IgD-negative memory B cell (primary cell): ENCODE results near the gene PCIF1. TPM values are rescaled to one million over a fixed set of nuclear protein-coding genes. Genes with fewer than 3 reads are reported as not detected.
"Not testable (repeated sequence)": the region's sequence is repeated elsewhere in the genome, so short reads cannot be mapped to it uniquely, and the experiment has no call there.

Experiments used
- H3K27ac Mint-ChIP-seq, 3 donors: one replicate each; pipeline ENCODE4 v1.8.0; 2020 to 2022; ENCODE audit warnings: mild to moderate bottlenecking in 3 of 3, mixed read lengths in 3 of 3, moderate library complexity in 1 of 3
- H3K27me3 Mint-ChIP-seq: one replicate; pipeline ENCODE4 v1.8.0; 2021; ENCODE audit warnings: mixed read lengths
- H3K36me3 Mint-ChIP-seq: one replicate; pipeline ENCODE4 v1.8.0; 2020; ENCODE audit warnings: mild to moderate bottlenecking, mixed read lengths
- H3K4me1 Mint-ChIP-seq, 3 donors: one replicate each; pipeline ENCODE4 v1.8.0; 2020 to 2022; ENCODE audit warnings: mixed read lengths in 3 of 3, mild to moderate bottlenecking in 1 of 3
- H3K4me3 Mint-ChIP-seq, 4 donors: one replicate each; pipeline ENCODE4 v1.8.0; 2020 to 2022; ENCODE audit warnings: mild to moderate bottlenecking in 4 of 4, mixed read lengths in 4 of 4, moderate library complexity in 3 of 4
- H3K9me3 Mint-ChIP-seq, 3 donors: one replicate each; pipeline ENCODE4 v1.8.0; 2020 to 2021; ENCODE audit warnings: mixed read lengths in 3 of 3, mild to moderate bottlenecking in 1 of 3
- polyA plus RNA-seq: library from polyadenylated mRNA; unstranded; fragments of 300-500 nt; fragmentation: Illumina TruSeq; gene quantifications from one replicate; pipeline ENCODE4 v1.2.3, GENCODE V29; 2021

Gene PCIF1
- polyA plus RNA-seq, 1 donor from 2014 or later: 98.9 TPM

DNA sequence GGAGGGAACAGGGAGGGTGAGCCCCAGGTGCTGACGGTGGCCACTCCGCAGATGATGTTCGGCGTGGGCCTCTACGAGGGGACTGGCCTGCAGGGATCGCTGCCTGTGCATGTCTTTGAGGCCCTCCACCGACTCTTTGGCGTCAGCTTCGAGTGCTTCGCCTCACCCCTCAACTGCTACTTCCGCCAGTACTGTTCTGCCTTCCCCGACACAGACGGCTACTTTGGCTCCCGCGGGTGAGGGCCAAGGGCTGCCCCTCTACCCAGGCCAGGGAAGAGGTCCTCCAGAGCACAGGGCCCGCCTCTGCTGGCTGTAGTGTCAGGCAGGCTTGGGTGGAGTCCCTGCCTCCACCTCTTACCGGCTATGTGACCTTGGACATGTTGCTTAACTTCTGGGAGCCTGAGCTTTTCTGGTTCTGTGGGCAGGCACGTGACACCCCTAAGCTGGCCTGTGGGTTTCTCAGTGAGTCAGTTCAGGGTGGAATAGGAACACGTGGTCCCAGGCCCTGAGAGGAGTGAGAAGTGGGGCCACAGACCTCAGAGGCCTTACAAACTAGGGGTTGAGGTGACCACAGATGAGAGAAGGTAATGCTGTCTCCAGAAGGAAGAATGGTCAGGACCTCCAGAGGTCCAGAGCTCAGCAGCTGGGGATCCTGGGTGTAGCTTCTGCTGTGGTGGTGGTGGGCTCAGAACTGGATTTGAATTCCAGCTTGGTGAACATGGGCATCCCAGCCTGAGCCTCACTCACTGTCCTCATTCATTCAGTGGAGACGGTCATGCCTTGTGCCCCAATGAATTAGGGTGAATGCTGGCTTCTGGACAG is 11.9 kb downstream of the PCIF1 start:
- peak overlapping the region in 2 of 4 donors; percentile 28 to 72 for H3K4me3 Mint-ChIP-seq
- no peaks in the 10 kb centered on the region for H3K9me3 Mint-ChIP-seq
- no peaks in the 10 kb centered on the region for H3K36me3 Mint-ChIP-seq
- peaks cover 0 to 3% (median 2%) of the 10 kb centered on the region in 3 donors for H3K4me1 Mint-ChIP-seq
- peak overlapping the region in 2 of 3 donors; percentile 73 to 82 for H3K27ac Mint-ChIP-seq
- no peaks in the 10 kb centered on the region for H3K27me3 Mint-ChIP-seq

DNA sequence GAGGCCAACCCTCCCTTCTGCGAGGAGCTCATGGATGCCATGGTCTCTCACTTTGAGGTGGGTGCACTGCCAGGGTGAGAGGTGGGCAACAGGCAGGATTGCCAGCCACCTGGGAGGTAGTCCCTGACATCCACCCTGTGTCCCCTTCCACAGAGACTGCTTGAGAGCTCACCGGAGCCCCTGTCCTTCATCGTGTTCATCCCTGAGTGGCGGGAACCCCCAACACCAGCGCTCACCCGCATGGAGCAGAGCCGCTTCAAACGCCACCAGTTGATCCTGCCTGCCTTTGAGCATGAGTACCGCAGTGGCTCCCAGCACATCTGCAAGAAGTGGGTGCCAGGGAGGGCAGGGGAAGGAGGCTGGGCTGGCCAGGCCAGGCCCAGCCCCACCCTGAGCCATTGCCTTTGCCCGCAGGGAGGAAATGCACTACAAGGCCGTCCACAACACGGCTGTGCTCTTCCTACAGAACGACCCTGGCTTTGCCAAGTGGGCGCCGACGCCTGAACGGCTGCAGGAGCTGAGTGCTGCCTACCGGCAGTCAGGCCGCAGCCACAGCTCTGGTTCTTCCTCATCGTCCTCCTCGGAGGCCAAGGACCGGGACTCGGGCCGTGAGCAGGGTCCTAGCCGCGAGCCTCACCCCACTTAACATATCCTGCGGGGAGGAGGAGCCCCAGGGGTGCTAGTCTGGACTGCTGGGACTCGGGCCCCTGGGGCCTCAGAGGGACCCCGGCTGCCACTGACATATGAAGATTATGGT is 12.8 kb downstream of the PCIF1 start:
- Mint-ChIP-seq H3K36me3 (no peaks in the 10 kb centered on the region), H3K4me1 (peaks cover 0 to 3% (median 3%) of the 10 kb centered on the region in 3 donors)

DNA sequence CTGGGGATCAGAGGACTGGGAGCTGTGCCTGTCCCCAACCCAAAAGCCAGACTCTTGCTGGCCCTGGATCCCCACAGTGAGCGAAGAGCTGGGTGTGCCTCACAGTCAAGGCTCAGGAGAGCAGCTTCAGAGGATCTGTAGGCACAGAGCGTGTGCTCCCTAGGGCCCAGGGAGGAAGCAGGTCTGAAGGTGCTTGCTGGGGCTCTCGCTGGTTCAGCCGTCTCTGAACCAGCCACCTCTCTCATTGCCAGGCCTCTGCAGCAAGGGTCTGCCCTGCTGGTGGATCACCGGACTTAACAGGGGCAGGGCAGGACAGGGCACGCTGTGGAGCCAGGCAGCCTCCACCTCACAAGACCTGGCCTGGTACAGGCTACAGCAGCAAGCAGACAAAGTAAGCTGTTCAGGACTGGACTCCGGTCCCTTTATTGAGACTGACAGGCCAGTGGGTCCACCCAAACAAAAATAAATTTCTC is 13.8 kb downstream of the PCIF1 start:
- Mint-ChIP-seq H3K36me3 (no peaks in the 10 kb centered on the region), H3K9me3 (no peaks in the 10 kb centered on the region), H3K27me3 (no peaks in the 10 kb centered on the region), H3K27ac (peak overlapping the region in 2 of 3 donors; percentile 82 to 86), H3K4me1 (peaks cover 0 to 3% (median 3%) of the 10 kb centered on the region in 3 donors), H3K4me3 (peak overlapping the region in 1 of 4 donors; percentile 72)

More for the DNA sequence above, 12.8 kb downstream of the PCIF1 start:
- Mint-ChIP-seq H3K9me3 (no peaks in the 10 kb centered on the region), H3K4me3 (peak overlapping the region in 1 of 4 donors; percentile 12), H3K27ac (peak overlapping the region in 2 of 3 donors; percentile 82 to 86), H3K27me3 (no peaks in the 10 kb centered on the region)

DNA sequence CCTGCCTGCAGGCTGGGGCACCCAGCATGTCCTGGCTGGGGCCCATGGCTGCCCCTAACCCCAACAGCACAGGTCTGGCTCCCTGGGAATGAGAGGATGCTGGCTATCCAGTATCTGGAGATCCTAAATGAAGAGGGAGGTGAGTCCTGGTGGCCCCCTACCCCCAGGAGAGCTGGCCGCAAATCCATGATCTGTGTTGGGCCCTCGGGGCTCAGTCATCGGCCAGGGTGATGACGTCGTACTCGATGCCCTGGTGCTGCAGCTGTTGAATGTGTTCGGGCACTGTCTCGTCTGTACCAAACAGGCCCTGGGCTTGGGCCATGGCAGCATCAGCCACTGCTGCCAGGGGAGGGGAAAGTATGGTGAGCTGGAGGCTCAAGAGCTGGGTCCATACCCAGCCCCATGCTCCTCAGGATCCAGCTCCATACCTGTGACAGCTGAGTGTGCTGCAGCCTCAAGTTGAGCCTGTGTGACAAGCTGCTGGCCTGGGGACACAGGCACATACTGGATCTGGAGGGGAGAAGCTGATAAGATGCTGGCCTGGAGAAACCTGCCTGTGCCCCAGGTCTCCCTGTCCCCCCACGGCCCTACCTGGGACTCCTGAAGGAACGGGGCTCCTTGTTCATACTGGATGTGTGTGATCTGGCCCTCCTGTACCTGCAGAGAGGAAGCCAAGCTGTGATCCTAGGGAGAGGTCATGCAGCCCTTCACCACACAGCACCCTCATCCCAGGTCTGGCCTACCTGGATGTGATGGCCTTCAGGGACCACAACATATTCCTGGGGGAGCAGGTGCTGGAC is 14.5 kb downstream of the PCIF1 start:
- no peaks in the 10 kb centered on the region for H3K36me3 Mint-ChIP-seq
- peaks cover 0 to 3% (median 3%) of the 10 kb centered on the region in 3 donors for H3K4me1 Mint-ChIP-seq
- H3K9me3 Mint-ChIP-seq: no peaks in the 10 kb centered on the region
- H3K4me3 Mint-ChIP-seq: no peak overlapping the region
- H3K27me3 Mint-ChIP-seq: no peaks in the 10 kb centered on the region
- H3K27ac Mint-ChIP-seq: peak overlapping the region in 2 of 3 donors; percentile 76 to 82

DNA sequence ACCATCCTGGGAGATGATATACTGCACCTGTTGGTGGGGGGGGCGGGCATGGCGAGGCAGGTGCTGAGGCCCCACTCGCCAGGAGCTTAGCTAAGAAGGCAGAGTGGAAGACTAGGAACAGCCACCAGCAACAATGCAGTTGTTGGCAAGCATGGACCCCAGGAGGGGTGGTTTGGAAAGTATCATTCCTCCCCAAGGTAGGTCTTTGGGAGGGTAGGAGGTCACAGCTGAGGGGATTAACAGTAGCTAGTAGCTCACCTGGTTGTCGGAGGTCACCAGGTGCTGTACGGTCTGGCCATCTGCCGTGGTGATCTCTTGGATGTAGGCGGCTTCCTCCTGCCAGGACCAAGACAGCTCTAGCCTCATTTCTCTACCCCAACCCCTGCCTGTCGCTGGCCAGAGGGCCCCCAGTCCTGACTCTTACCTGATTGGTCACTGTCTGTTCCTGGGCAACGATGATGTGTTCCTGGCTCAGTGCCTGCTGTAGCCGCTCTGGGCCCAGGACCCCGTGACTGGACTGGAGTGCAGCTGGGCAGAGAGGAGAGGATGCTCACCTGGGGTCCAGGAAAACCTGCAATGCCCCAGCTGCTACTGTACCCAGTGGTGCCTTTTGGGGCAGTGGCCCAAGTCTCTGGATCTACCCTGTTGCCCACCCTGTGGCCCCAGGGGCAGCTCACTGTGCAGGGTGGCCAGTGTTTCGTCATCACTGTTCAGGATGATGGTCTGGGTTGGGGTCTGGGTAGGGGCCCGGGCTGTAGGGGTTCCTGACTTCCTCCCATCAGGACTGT is 15.3 kb downstream of the PCIF1 start:
- Mint-ChIP-seq H3K36me3 (no peaks in the 10 kb centered on the region), H3K27ac (peak overlapping the region in 2 of 3 donors; percentile 76 to 82), H3K27me3 (no peaks in the 10 kb centered on the region), H3K9me3 (no peaks in the 10 kb centered on the region), H3K4me3 (peak overlapping the region in 1 of 4 donors; percentile 74), H3K4me1 (peaks cover 0 to 3% (median 3%) of the 10 kb centered on the region in 3 donors)

DNA sequence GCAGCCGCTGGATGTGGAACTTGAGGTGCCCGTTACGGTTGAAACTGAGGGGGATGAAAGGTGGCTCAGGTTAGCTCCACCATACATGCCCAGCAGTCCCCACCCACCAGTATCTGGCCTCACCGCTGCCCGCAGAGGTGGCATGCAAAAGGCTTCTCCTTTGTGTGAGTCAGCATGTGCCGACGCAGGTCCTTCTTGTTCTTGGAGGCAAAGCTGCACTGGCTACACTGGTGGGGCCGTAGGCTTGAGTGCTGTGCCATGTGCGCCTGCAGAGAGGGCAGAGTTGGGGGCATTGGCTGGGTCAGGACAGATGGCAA is 15.8 kb downstream of the PCIF1 start:
- no peaks in the 10 kb centered on the region for H3K9me3 Mint-ChIP-seq
- peak overlapping the region in 1 of 3 donors; percentile 57 for H3K27ac Mint-ChIP-seq
- H3K27me3 Mint-ChIP-seq: no peaks in the 10 kb centered on the region
- H3K4me1 Mint-ChIP-seq: peaks cover 0 to 3% (median 3%) of the 10 kb centered on the region in 3 donors
- no peaks in the 10 kb centered on the region for H3K36me3 Mint-ChIP-seq
- no peak overlapping the region for H3K4me3 Mint-ChIP-seq

DNA sequence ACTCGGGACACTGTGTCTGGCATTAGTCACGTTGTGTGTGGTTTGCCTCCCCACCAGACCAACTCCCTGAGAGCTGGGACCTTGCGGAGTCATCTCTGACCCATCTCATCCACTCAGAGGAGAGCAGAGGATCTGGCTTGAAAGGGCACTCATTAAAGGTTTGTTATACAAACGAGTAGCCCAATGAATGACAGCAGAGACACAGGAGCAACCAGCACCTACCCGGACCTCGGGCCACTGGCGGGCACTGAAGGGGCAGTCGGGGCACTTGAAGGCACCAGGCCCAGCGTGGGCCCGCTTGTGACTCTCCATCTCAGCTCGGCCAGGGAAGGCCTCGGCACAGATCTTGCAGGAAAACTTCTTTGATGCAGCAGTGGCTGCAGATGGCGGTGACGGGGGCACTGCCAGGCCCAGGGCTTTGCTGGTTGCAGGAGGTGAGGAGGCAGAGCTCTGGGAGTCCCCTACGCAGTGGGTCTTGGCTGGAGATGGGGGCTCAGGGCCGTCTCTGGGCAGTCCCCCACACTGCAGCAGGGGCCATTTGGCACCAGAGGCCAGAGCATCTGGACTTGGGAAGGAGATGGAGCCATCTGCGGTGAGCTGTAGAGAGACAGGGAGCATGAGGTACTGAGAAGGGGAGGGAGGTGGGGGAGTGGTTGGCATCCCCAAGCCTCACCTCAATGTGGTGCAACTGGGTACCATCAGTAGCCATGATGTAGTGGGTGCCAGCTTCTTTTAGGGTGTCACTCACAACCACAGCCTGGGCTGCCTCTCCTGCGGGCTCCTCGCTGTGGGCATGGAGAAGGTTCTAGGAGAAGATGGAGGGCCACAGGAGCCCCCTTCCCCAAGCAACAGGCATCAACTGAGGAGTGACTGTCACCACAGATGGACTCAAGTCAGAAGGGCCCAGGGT is 17.7 kb downstream of the PCIF1 start:
- H3K4me3 Mint-ChIP-seq: no peak overlapping the region
- no peaks in the 10 kb centered on the region for H3K36me3 Mint-ChIP-seq
- peaks cover 0 to 3% (median 2%) of the 10 kb centered on the region in 3 donors for H3K4me1 Mint-ChIP-seq
- H3K9me3 Mint-ChIP-seq: no peaks in the 10 kb centered on the region
- H3K27ac Mint-ChIP-seq: peak overlapping the region; percentile 63 to 84 (median 70)
- H3K27me3 Mint-ChIP-seq: no peaks in the 10 kb centered on the region

DNA sequence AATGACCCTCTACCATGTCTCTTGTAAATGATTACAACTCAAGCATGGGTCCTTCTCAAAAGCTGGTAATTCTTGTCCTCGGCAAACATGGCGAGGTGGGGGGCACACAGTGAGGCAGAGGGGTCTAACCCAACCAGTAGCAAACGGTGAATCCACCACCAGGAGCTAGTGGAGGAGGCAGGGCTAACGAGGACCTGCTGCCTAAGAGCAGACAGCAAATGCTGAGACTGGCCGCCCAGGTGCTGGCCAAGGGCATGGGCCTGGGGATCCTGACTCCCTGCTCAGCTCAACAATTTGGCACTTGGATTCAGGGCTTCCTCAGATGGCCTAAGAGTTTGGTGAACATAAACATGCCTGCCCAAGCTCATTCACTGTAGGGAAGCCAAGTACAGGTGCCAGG is 18.4 kb downstream of the PCIF1 start:
- H3K36me3 Mint-ChIP-seq: no peaks in the 10 kb centered on the region
- H3K9me3 Mint-ChIP-seq: no peaks in the 10 kb centered on the region
- no peaks in the 10 kb centered on the region for H3K27me3 Mint-ChIP-seq
- H3K4me3 Mint-ChIP-seq: no peak overlapping the region
- peaks cover 0 to 3% (median 0%) of the 10 kb centered on the region in 3 donors for H3K4me1 Mint-ChIP-seq
- no peak overlapping the region for H3K27ac Mint-ChIP-seq

DNA sequence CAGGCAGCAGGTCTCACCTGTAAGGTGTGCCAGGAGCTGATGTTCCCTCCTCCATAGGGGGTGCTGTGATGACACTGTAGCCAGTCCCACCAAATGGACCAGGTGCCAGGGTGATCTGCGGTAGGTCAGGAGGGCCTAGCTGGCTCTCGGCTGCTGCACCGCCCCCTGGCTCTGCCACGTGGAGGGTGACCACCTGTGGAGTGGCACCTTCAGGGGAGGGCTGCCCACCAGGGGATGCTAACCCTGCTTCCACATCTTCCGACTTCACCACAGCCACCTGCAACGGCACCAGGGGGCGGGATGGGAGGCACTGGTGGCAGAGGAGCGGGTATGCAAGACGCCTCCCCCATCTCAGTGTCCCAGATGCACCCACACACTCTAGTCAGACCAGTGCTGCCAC is 19.2 kb downstream of the PCIF1 start:
- Mint-ChIP-seq H3K36me3 (no peaks in the 10 kb centered on the region), H3K27me3 (no peaks in the 10 kb centered on the region), H3K4me1 (peaks cover 0 to 3% (median 0%) of the 10 kb centered on the region in 3 donors), H3K4me3 (no peak overlapping the region), H3K27ac (no peak overlapping the region), H3K9me3 (no peaks in the 10 kb centered on the region)

DNA sequence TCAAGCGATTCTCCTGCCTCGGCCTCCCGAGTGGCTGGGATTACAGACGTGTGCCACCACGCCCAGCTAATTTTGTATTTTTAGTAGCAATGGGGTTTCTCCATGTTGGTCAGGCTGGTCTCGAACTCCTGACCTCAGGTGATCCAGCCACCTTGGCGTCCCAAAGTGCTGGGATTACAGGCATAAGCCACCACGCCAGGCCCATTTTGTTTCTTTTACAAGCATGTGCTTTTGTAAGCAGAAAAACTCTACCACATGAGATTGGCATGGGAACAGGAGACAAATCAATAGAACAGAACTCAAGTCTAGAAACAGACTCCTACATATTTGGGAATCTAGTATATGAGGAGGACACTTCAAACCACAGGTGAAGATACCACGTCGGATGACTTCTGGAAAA is 21.8 kb downstream of the PCIF1 start:
- not testable (repeated sequence) for H3K27me3 Mint-ChIP-seq, H3K4me1 Mint-ChIP-seq, H3K27ac Mint-ChIP-seq, H3K9me3 Mint-ChIP-seq, H3K36me3 Mint-ChIP-seq
- H3K4me3 Mint-ChIP-seq: peak overlapping the region in 1 of 4 donors; percentile 51

DNA sequence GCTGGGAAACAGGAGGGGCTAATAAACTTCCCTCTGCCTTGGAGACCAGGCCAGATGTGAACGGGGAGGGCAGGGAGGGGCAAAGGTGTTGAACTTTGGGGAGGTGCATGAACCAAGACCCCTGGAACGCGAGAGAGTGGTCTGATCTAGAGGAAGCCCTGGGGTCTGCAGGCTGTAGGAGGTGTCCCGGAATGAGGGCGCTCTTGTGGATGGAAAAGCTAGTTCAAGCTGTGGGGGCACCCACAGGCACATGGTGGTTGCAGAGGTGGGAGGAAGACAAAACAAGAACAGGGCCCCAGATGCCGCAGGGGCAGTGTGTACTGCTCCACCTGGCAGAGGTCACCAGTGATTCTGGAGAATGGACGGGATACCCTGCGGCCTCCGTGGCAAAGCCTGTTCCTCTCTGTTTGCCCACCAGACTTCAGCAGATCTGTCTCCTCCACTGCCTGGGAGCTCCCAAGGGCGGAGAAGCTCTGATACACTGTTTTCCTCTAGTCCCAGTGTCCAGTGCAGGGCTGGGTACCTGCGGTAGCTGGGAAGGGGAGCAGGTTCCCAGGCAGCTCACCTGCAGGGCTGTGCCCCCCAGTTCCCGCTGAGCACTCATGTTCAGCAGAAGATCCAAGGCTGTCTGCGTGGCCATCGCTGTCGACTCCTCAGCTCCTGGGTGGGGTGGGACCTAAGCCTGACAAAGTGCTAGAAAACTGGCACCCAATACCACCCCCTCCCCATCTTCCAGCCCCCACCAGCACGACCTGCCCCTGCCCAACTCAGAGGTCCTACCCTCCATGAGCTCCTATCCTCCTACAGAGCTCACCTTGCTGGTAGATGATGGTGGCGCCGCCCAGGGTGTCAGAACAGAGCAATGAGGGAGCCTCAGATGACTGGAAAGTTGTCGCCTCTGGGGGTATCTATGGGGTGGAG is 22.8 kb downstream of the PCIF1 start:
- H3K4me3 Mint-ChIP-seq: no peak overlapping the region
- H3K27me3 Mint-ChIP-seq: no peaks in the 10 kb centered on the region
- peaks cover 0 to 3% (median 0%) of the 10 kb centered on the region in 3 donors for H3K4me1 Mint-ChIP-seq
- peaks cover 4% of the 10 kb centered on the region for H3K36me3 Mint-ChIP-seq
- no peak overlapping the region for H3K27ac Mint-ChIP-seq
- no peaks in the 10 kb centered on the region for H3K9me3 Mint-ChIP-seq

DNA sequence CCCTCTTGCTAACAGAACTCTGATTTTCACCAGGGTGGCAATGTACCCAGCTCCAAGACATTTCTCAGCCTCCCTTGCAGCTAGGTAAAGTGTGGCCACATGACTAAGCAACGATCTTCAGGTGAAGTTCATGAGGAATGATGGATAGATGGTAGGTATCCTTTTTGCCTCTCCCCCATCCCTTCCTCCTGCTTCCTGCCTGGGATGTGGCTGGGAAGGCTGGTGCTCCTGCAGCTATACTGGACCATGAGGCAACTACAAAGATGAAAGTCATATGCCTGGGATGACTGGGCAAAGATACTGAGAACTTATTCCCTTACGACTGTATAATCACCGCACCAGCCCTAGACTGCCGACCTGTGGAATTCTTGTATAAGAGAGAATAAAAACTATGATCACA is 24.1 kb downstream of the PCIF1 start:
- Mint-ChIP-seq H3K27ac (peak overlapping the region in 1 of 3 donors; percentile 15), H3K4me1 (peaks cover 0 to 10% (median 4%) of the 10 kb centered on the region in 3 donors), H3K4me3 (no peak overlapping the region), H3K27me3 (no peaks in the 10 kb centered on the region), H3K36me3 (peaks cover 4% of the 10 kb centered on the region), H3K9me3 (no peaks in the 10 kb centered on the region)
